ENCODE results near the gene PANX3. TPM values are rescaled to one million over a fixed set of nuclear protein-coding genes. Genes with fewer than 3 reads are reported as not detected.
A peak's percentile ranks its signal among the peaks of the same experiment; 100 is the strongest.

PANX3 gene
- total and polyA plus RNA-seq, 2 of the 13 experiments (the other 11 are each of a cell fraction or from before 2014, with no cell fraction given) = not detected

GRCh38 chr11:124622531-124623451 is 11.6 kb downstream of the PANX3 start, which contains the start of gene TBRG1 (continued):
- TF ChIP-seq ZNF574 (CRISPR knock-in tag; IDR thresholded peaks at IDR 0.05) (peak; percentile 93), KDM6A (CRISPR knock-in tag; IDR thresholded peaks at IDR 0.05; ENCODE audit: low read depth) (no peak), ETV5 (CRISPR knock-in tag; IDR thresholded peaks at IDR 0.05; ENCODE audit: borderline replicate concordance) (peak; percentile 74; the same call in 1 of the 2 replicates), GZF1 (CRISPR knock-in tag; IDR thresholded peaks at IDR 0.05) (no peak), ADNP (CRISPR knock-in tag; IDR thresholded peaks at IDR 0.05) (no peak), ZNF597 (CRISPR knock-in tag; IDR thresholded peaks at IDR 0.05) (no peak), PBX2 (CRISPR knock-in tag; IDR thresholded peaks at IDR 0.05) (no peak), ZNF839 (CRISPR knock-in tag; IDR thresholded peaks at IDR 0.05; ENCODE audit: borderline replicate concordance) (0 out of 2 replicates have a peak, but pooled peaks have one; percentile 53), IRX3 (CRISPR knock-in tag; IDR thresholded peaks at IDR 0.05; ENCODE audit: borderline replicate concordance, low read depth) (peak; percentile 33; the same call in 1 of the 2 replicates), ETV6 (CRISPR knock-in tag; conservative IDR thresholded peaks at IDR 0.05) (peak; percentile 93), ZSCAN29 (CRISPR knock-in tag; conservative IDR thresholded peaks at IDR 0.05) (no peak; the same call in 1 of the 2 replicates), ZNF660 (CRISPR knock-in tag; IDR thresholded peaks at IDR 0.05; ENCODE audit: borderline replicate concordance, low read depth) (no peak), ZNF552 (CRISPR knock-in tag; IDR thresholded peaks at IDR 0.05; ENCODE audit: borderline replicate concordance) (no peak), ZC3H13 (CRISPR knock-in tag; IDR thresholded peaks at IDR 0.05) (0 out of 2 replicates have a peak, but pooled peaks have one; percentile 31), CEBPG (CRISPR knock-in tag; IDR thresholded peaks at IDR 0.05) (peak; percentile 73), CEBPB (IDR thresholded peaks at IDR 0.05; ENCODE audit: borderline replicate concordance, low read depth, low read length) (no peak), MYC (CRISPR knock-in tag; IDR thresholded peaks at IDR 0.05; ENCODE audit: borderline replicate concordance) (peak; percentile 54; the same call in 1 of the 2 replicates), ZGPAT (CRISPR knock-in tag; IDR thresholded peaks at IDR 0.05) (peak; percentile 82), ZBTB20 (CRISPR knock-in tag; IDR thresholded peaks at IDR 0.05; ENCODE audit: borderline replicate concordance, low read depth) (no peak; the same call in 1 of the 2 replicates), HOXD1 (CRISPR knock-in tag; IDR thresholded peaks at IDR 0.05) (peak; percentile 21; the same call in 1 of the 2 replicates), EHMT2 (IDR thresholded peaks at IDR 0.05; ENCODE audit: borderline replicate concordance, low read depth, low read length) (peak; percentile 41; the same call in 1 of the 2 replicates), MTA3 (CRISPR knock-in tag; IDR thresholded peaks at IDR 0.05) (no peak)
